H1 (cell line): ENCODE results near the gene WRAP73. TPM values are rescaled to one million over a fixed set of nuclear protein-coding genes. Genes with fewer than 3 reads are reported as not detected.

Experiments used
- CTCF ChIA-PET: fragments of 300-600 bp; sonication (Branson Sonifier 250); formaldehyde crosslinking; loops from one replicate; lab custom pipeline; 2021; ENCODE audit not compliant: partially characterized antibody; lab: Charles Lee
- POLR2A ChIA-PET: fragments of 300-600 bp; sonication (Branson Sonifier 250); formaldehyde crosslinking; loops from one replicate; lab custom pipeline; 2021; ENCODE audit warnings: inconsistent platforms; ENCODE audit not compliant: partially characterized antibody; lab: Charles Lee
- DNase-seq, 2 experiments: peaks; one replicate each; pipeline versions ENCODE4 v3.0.0 to v3.0.0-alpha.2; 2010 to 2022; ENCODE audit warnings: low spot score in 2 of 2, low read depth in 1 of 2, mixed read lengths in 1 of 2
- FAIRE-seq: peaks from 2 replicates; lab custom pipeline; 2011; peaks lifted over from hg19 to GRCh38; lab: Jason Lieb, UNC
- H2AFZ ChIP-seq: 2 replicates; pipeline ENCODE4 v1.8.1; 2012; ENCODE audit warnings: low read length, inconsistent platforms
- H2AK5ac ChIP-seq: 2 replicates; pipeline ENCODE4 v1.6.1; 2013; ENCODE audit warnings: low read depth, low read length
- H2BK120ac ChIP-seq: replicated peaks from 2 replicates; pipeline ENCODE3; 2013; ENCODE audit warnings: low read depth, low read length, inconsistent platforms
- H2BK12ac ChIP-seq: 2 replicates; pipeline ENCODE4 v1.6.1; 2013; ENCODE audit warnings: low read depth, low read length
- H2BK15ac ChIP-seq: 2 replicates; pipeline ENCODE4 v1.6.1; 2013; ENCODE audit warnings: low read length
- H2BK20ac ChIP-seq: 2 replicates; pipeline ENCODE4 v1.6.1; 2013; ENCODE audit warnings: low read length
- H2BK5ac ChIP-seq: 2 replicates; pipeline ENCODE4 v1.6.1; 2013; ENCODE audit warnings: low read depth, low read length
- H3K14ac ChIP-seq: 2 replicates; pipeline ENCODE4 v1.6.1; 2013; ENCODE audit warnings: inconsistent platforms; ENCODE audit not compliant: insufficient read length
- H3K18ac ChIP-seq: 2 replicates; pipeline ENCODE4 v1.6.1; 2013; ENCODE audit warnings: low read length; ENCODE audit errors: extremely low read depth
- H3K23ac ChIP-seq: 2 replicates; pipeline ENCODE4 v1.6.1; 2013; ENCODE audit warnings: inconsistent platforms; ENCODE audit not compliant: insufficient read length
- H3K23me2 ChIP-seq: 2 replicates; pipeline ENCODE4 v1.6.1; 2013; ENCODE audit warnings: low read depth, low read length
- H3K27ac ChIP-seq: 2 replicates; pipeline ENCODE4 v1.6.1; 2011; ENCODE audit warnings: low read depth, low read length, inconsistent platforms
- H3K27me3 ChIP-seq, 4 experiments: replicated peaks in 1 of 4; 1 replicate in 1 of 4; 2 replicates in 3 of 4; pipeline versions ENCODE4 v1.6.1 to v1.8.1; 2011 to 2013; ENCODE audit warnings: low read length in 3 of 4, mild to moderate bottlenecking in 3 of 4, inconsistent platforms in 2 of 4, mixed read lengths in 2 of 4, moderate library complexity in 1 of 4; ENCODE audit not compliant: control insufficient read depth in 3 of 4, insufficient read depth in 3 of 4; ENCODE audit errors: extremely low read depth in 1 of 4
- H3K36me3 ChIP-seq, 4 experiments: 2 replicates each; pipeline versions ENCODE4 v1.6.1 to v1.8.1; 2011 to 2013; ENCODE audit warnings: mild to moderate bottlenecking in 4 of 4, low read length in 3 of 4, moderate library complexity in 2 of 4, control low read depth in 1 of 4, inconsistent platforms in 1 of 4; ENCODE audit not compliant: insufficient read depth in 4 of 4, control insufficient read depth in 2 of 4
- H3K4ac ChIP-seq: replicated peaks from 2 replicates; pipeline ENCODE3; 2013; ENCODE audit warnings: low read length, low read depth, mixed read lengths, inconsistent platforms; ENCODE audit not compliant: insufficient read length
- H3K4me1 ChIP-seq, 4 experiments: replicated peaks in 1 of 4; 1 replicate in 1 of 4; 2 replicates in 3 of 4; pipeline versions ENCODE4 v1.6.1 to v1.8.1; 2011 to 2013; ENCODE audit warnings: low read length in 3 of 4, inconsistent platforms in 2 of 4, mixed read lengths in 1 of 4; ENCODE audit not compliant: insufficient read depth in 4 of 4, control insufficient read depth in 3 of 4
- H3K4me2 ChIP-seq, 2 experiments: 2 replicates each; pipeline versions ENCODE4 v1.6.1 to v1.8.1; 2011 to 2013; ENCODE audit warnings: low read depth in 2 of 2, low read length in 2 of 2, control low read depth in 1 of 2, inconsistent platforms in 1 of 2, mild to moderate bottlenecking in 1 of 2; ENCODE audit not compliant: insufficient read depth in 1 of 2
- H3K4me3 ChIP-seq, 4 experiments: fragments of 200-600, 300-600 bp in 1 of 4; sonication (generic), shearing (Covaris generic), sonication (Bioruptor Twin) in 1 of 4; 2 replicates each; pipeline versions ENCODE4 v1.5.1 to v1.8.1; 2011 to 2016; ENCODE audit warnings: low read length in 4 of 4, low read depth in 3 of 4, control low read depth in 2 of 4, inconsistent platforms in 2 of 4, mild to moderate bottlenecking in 2 of 4, mixed read lengths in 1 of 4, moderate library complexity in 1 of 4; ENCODE audit not compliant: insufficient read depth in 2 of 4; ENCODE audit errors: extremely low read depth in 1 of 4
- H3K56ac ChIP-seq: replicated peaks from 2 replicates; pipeline ENCODE3; 2013; ENCODE audit warnings: low read depth, mild to moderate bottlenecking, mixed read lengths, low read length, inconsistent platforms; ENCODE audit not compliant: insufficient read length
- H3K79me1 ChIP-seq: 2 replicates; pipeline ENCODE4 v1.6.1; 2013; ENCODE audit warnings: low read depth, low read length, control low read depth
- H3K79me2 ChIP-seq, 2 experiments: 2 replicates each; pipeline versions ENCODE4 v1.6.1 to v1.8.1; 2012 to 2013; ENCODE audit warnings: low read length in 2 of 2, mild to moderate bottlenecking in 2 of 2, inconsistent platforms in 1 of 2; ENCODE audit not compliant: insufficient read depth in 2 of 2, control insufficient read depth in 1 of 2
- H3K9ac ChIP-seq, 4 experiments: replicated peaks in 1 of 4; 1 replicate in 1 of 4; 2 replicates in 3 of 4; pipeline versions ENCODE4 v1.6.1 to v1.8.1; 2011 to 2013; ENCODE audit warnings: low read depth in 3 of 4, low read length in 3 of 4, control low read depth in 2 of 4, mild to moderate bottlenecking in 2 of 4, moderate library complexity in 2 of 4, inconsistent platforms in 1 of 4; ENCODE audit errors: extremely low read depth in 1 of 4
- H3K9me3 ChIP-seq, 2 experiments: 2 replicates each; pipeline versions ENCODE4 v1.6.1 to v1.8.1; 2012 to 2013; ENCODE audit warnings: mild to moderate bottlenecking in 2 of 2, moderate library complexity in 2 of 2, control low read depth in 1 of 2, inconsistent platforms in 1 of 2, low read depth in 1 of 2, low read length in 1 of 2, mixed read lengths in 1 of 2; ENCODE audit not compliant: insufficient read depth in 2 of 2
- H4K20me1 ChIP-seq, 2 experiments: replicated peaks in 1 of 2; 2 replicates each; pipeline versions ENCODE3 to v1.8.1; 2011 to 2013; ENCODE audit warnings: inconsistent platforms in 2 of 2, low read length in 2 of 2, mild to moderate bottlenecking in 1 of 2; ENCODE audit not compliant: insufficient read depth in 2 of 2, control insufficient read depth in 1 of 2
- H4K5ac ChIP-seq: 2 replicates; pipeline ENCODE4 v1.6.1; 2013; ENCODE audit warnings: low read length, low read depth, mixed read lengths, inconsistent platforms; ENCODE audit not compliant: insufficient read length
- H4K8ac ChIP-seq: 2 replicates; pipeline ENCODE4 v1.8.0; 2013; ENCODE audit warnings: mild to moderate bottlenecking, moderate library complexity, low read length, inconsistent platforms; ENCODE audit not compliant: insufficient read depth; ENCODE audit errors: extremely low read depth
- H4K91ac ChIP-seq: replicated peaks from 2 replicates; pipeline ENCODE3; 2013; ENCODE audit warnings: low read length, mixed read lengths, inconsistent platforms; ENCODE audit not compliant: insufficient read length
- CEBPB ChIP-seq: IDR thresholded peaks from 2 replicates; pipeline ENCODE4 v1.6.1; 2012; ENCODE audit warnings: low read depth, low read length
- FOSL1 ChIP-seq: IDR thresholded peaks from 2 replicates; pipeline ENCODE4 v1.6.1; 2011; ENCODE audit warnings: mild to moderate bottlenecking, low read depth, low read length, moderate library complexity; ENCODE audit not compliant: insufficient read depth
- KDM4A ChIP-seq: IDR thresholded peaks from one replicate; pipeline ENCODE4 v1.7.1; 2012; ENCODE audit warnings: low read depth, mild to moderate bottlenecking, moderate library complexity, low read length, inconsistent platforms; ENCODE audit not compliant: severe bottlenecking
- SIN3A ChIP-seq, 2 experiments: IDR thresholded peaks in 1 of 2; conservative IDR thresholded peaks in 1 of 2; 2 replicates each; pipeline ENCODE4 v1.6.1; 2011 to 2012; ENCODE audit warnings: low read length in 2 of 2, improper control_type of control experiment in 1 of 2, low read depth in 1 of 2, mild to moderate bottlenecking in 1 of 2
- WGBS, 2 experiments: shearing (Covaris generic) in 1 of 2; methylation state at CpG; one replicate each; pipeline versions ENCODE4 v1.1.6 to v1.1.7; 2013 to 2015; ENCODE audit warnings: low lambda C conversion rate in 2 of 2, mixed read lengths in 2 of 2, inconsistent platforms in 1 of 2, low coverage in 1 of 2, missing lambda C conversion rate in 1 of 2; ENCODE audit not compliant: insufficient replicate concordance in 2 of 2, insufficient coverage in 1 of 2, insufficient read length in 1 of 2; ENCODE audit errors: extremely low coverage in 1 of 2, missing lambda C conversion rate in 1 of 2; 5-methylcytosine and 5-hydroxymethylcytosine counted together
- polyA plus RNA-seq, 7 experiments: library from polyadenylated mRNA; depleted of rRNA in 3 of 7; stranded (reverse) in 5 of 7; unstranded in 2 of 7; fragments of >200 nt in 5 of 7; fragments of 200-250 nt in 2 of 7; gene quantifications; 1 replicate in 5 of 7; 2 replicates in 1 of 7; 4 replicates in 1 of 7; pipeline versions ENCODE4 v1.2.1 to v1.2.3, GENCODE V29; 2011 to 2013; ENCODE audit warnings: missing spikeins in 2 of 7, mixed read lengths in 2 of 7
- total RNA-seq: library from RNA; stranded (reverse); fragmentation: NEBNext Ultra II Directional; extraction: Animal tissue kit (Norgen Biotek cat#: 25700); gene quantifications from 2 replicates; pipeline ENCODE4 v1.2.1, GENCODE V29; 2021

The WRAP73 gene
- total and polyA plus RNA-seq, 2 of the 8 experiments (the other 6 are each of a cell fraction or from before 2014, with no cell fraction given): 30.3 to 50.7 TPM

DNA sequence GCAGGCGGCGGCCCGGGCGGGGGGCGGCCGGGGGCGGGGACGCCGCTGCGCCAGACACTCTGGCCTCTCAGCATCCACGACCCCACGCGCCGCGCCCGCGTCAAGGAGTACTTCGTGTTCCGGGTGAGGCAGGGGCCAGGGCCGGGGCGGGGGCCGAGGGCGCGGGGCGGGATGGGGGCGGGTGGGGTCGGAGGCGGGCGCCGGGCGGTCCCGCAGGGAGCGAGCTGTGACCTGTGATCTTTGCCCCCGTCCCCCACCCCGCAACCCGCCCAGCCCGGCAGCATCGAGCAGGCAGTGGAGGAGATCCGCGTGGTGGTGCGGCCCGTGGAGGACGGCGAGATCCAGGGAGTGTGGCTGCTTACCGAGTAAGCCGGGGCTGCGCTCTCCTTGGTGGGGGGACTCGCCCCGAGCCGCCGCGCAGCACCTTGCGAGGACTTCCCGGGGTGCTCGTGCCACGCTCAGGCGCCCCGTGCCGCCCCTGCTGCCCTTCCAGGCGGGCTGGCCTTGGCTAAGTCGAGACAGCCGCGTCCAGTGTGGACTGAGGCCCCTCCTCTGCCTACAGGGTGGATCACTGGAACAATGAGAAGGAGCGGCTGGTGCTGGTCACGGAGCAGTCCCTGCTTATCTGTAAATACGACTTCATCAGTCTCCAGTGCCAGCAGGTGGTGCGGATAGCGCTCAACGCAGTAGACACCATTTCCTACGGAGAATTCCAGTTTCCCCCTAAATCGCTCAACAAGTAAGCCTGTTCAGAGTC is 24.6 kb downstream of the WRAP73 start:
- TF ChIP-seq CEBPB (no peak), SIN3A (conservative IDR thresholded peaks at IDR 0.05 in 1 of 2, IDR thresholded peaks at IDR 0.05 in 1 of 2; ENCODE audit: low read depth in 1 of 2, low read length in 2 of 2) (0 out of 4 replicates have a peak, but pooled peaks of 1 of the 2 experiments have one; percentile 22), KDM4A (peak; percentile 21), FOSL1 (no peak)
- H2BK20ac ChIP-seq: no peak overlapping the region
- peak overlapping the region; percentile 87 to 94 for H3K4me2 ChIP-seq
- H2BK120ac ChIP-seq: no peak overlapping the region
- peaks cover 3 to 7% of the 10 kb centered on the region in 2 experiments for H4K20me1 ChIP-seq
- FAIRE-seq (no peak), DNase-seq (no peak)
- H3K9me3 ChIP-seq: no peaks in the 10 kb centered on the region
- H4K91ac ChIP-seq: no peak overlapping the region
- no peak overlapping the region for H3K14ac ChIP-seq
- no peak overlapping the region for H3K4ac ChIP-seq
- H2BK5ac ChIP-seq: no peak overlapping the region
- POLR2A ChIA-PET: interaction anchor here (1.4 kb wide), 1 partner anchor 10 kb away, joined by 3 read pairs; no protein-coding TSS in a partner anchor
- no peaks in the 10 kb centered on the region for H3K79me1 ChIP-seq
- H3K23ac ChIP-seq: no peak overlapping the region
- H3K79me2 ChIP-seq: no peaks in the 10 kb centered on the region; a peak in 1 of 4 replicates
- H3K56ac ChIP-seq: no peak overlapping the region
- no peak overlapping the region for H3K27ac ChIP-seq
- no peak overlapping the region for H2AFZ ChIP-seq
- peaks cover 0 to 26% (median 8%) of the 10 kb centered on the region in 4 experiments; a peak in 6 of 8 replicates for H3K36me3 ChIP-seq
- peaks cover 11% of the 10 kb centered on the region for H3K23me2 ChIP-seq
- peaks cover 0 to 12% (median 2%) of the 10 kb centered on the region in 4 experiments; a peak in 6 of 7 replicates for H3K4me1 ChIP-seq
- H2BK15ac ChIP-seq: no peak overlapping the region
- WGBS, 2 experiments: 11% methylated on average over 22 of the region's 71 CpGs; no CpG with 5 or more reads in 1 of the 2 experiments
- peak overlapping the region; percentile 14; the same call in 1 of the 2 replicates for H4K8ac ChIP-seq
- H3K9ac ChIP-seq: peak overlapping the region; percentile 16 to 62 (median 56); a peak in 6 of 7 replicates
- no peak overlapping the region for H2BK12ac ChIP-seq
- no peak overlapping the region for H4K5ac ChIP-seq
- H2AK5ac ChIP-seq: no peak overlapping the region
- CTCF ChIA-PET: interaction anchor here (0.6 to 1.1 kb wide), 2 partner anchors 16 to 172 kb away, joined by 3 to 4 read pairs; no protein-coding TSS in a partner anchor
- H3K27me3 ChIP-seq: no peaks in the 10 kb centered on the region
- H3K4me3 ChIP-seq: peak overlapping the region; percentile 63 to 90 (median 80)
- H3K18ac ChIP-seq: no peak overlapping the region
